NCI-H1436 (cell line): ENCODE data around the gene ATP6V0E2.
"Not testable (repeated sequence)": the region's sequence is repeated elsewhere in the genome, so short reads cannot be mapped to it uniquely, and the experiment has no call there.

Source experiments
- DNase-seq: peaks from one replicate; lab custom pipeline; 2025; lab: John Stamatoyannopoulos, UW

The ATP6V0E2 gene

GRCh38 chr7:149873074-149873969, at the start of gene ATP6V0E2:
TSS of gene ATP6V0E2 (plus strand) at chr7:149873969. CDS start at chr7:149874066, 97 bp downstream.
- DNase-seq: peak; percentile 92

- no peak for DNase-seq
These were observed 49.4 kb upstream of the ATP6V0E2 start for GRCh38 chr7:149824301-149824741.

- no peak for DNase-seq
These were observed 48.8 kb upstream of the ATP6V0E2 start for GRCh38 chr7:149824748-149825566.

- DNase-seq: no peak
These were observed 48.0 kb upstream of the ATP6V0E2 start for GRCh38 chr7:149825567-149826343.

- DNase-seq: no peak
These were observed 47.3 kb upstream of the ATP6V0E2 start for GRCh38 chr7:149826344-149827088.

GRCh38 chr7:149827089-149827981, 46.4 kb upstream of the ATP6V0E2 start:
- peak; percentile 42 for DNase-seq

GRCh38 chr7:149828357-149829309, 45.1 kb upstream of the ATP6V0E2 start:
- no peak for DNase-seq

GRCh38 chr7:149830527-149830926, 43.2 kb upstream of the ATP6V0E2 start:
- not testable (repeated sequence) for DNase-seq

GRCh38 chr7:149830997-149831740, 42.6 kb upstream of the ATP6V0E2 start:
- DNase-seq: no peak

GRCh38 chr7:149831741-149832219, 42.0 kb upstream of the ATP6V0E2 start:
- DNase-seq: no peak

- no peak for DNase-seq
These were observed 41.3 kb upstream of the ATP6V0E2 start for GRCh38 chr7:149832332-149833041.

GRCh38 chr7:149833495-149834130, 40.2 kb upstream of the ATP6V0E2 start:
- no peak for DNase-seq

- DNase-seq: no peak
These were observed 39.2 kb upstream of the ATP6V0E2 start for GRCh38 chr7:149834601-149835000.

GRCh38 chr7:149836434-149836833, 37.3 kb upstream of the ATP6V0E2 start:
- no peak for DNase-seq

GRCh38 chr7:149837564-149838223, 36.1 kb upstream of the ATP6V0E2 start:
- DNase-seq: no peak

- DNase-seq: peak; percentile 97
These were observed 35.4 kb upstream of the ATP6V0E2 start, which contains the start of gene ZNF862 for GRCh38 chr7:149838224-149838991. TSS of gene ZNF862 (plus strand) at chr7:149838375. CDS start at chr7:149838612, 237 bp downstream.
